Measurements from ENCODE around the gene STXBP3.

The STXBP3 gene

GRCh38 chr1:108815566-108815965 is 69.1 kb downstream of the STXBP3 start:
- no peak overlapping the region for H3K9ac ChIP-seq (ENCODE audit: low read depth, low read length)
- no peaks in the 10 kb centered on the region for H3K9me3 ChIP-seq (ENCODE audit: control insufficient read depth, insufficient read depth, low read length)
- no peaks in the 10 kb centered on the region for H3K36me3 ChIP-seq (ENCODE audit: control insufficient read depth, insufficient read depth, low read length)
- peaks cover 6% of the 10 kb centered on the region for H3K4me1 ChIP-seq (ENCODE audit: control insufficient read depth, insufficient read depth, low read length)
- no peak overlapping the region for H3K4me3 ChIP-seq (ENCODE audit: low read depth, low read length)
- H3K27me3 ChIP-seq (ENCODE audit: control insufficient read depth, insufficient read depth, low read length): no peaks in the 10 kb centered on the region

GRCh38 chr1:108816049-108816893 is 69.8 kb downstream of the STXBP3 start:
- H3K27me3 ChIP-seq (ENCODE audit: control insufficient read depth, insufficient read depth, low read length): no peaks in the 10 kb centered on the region
- H3K36me3 ChIP-seq (ENCODE audit: control insufficient read depth, insufficient read depth, low read length): no peaks in the 10 kb centered on the region
- no peak overlapping the region for H3K4me3 ChIP-seq (ENCODE audit: low read depth, low read length)
- peaks cover 6% of the 10 kb centered on the region for H3K4me1 ChIP-seq (ENCODE audit: control insufficient read depth, insufficient read depth, low read length)
- no peak overlapping the region for H3K9ac ChIP-seq (ENCODE audit: low read depth, low read length)
- no peaks in the 10 kb centered on the region for H3K9me3 ChIP-seq (ENCODE audit: control insufficient read depth, insufficient read depth, low read length)

DNA sequence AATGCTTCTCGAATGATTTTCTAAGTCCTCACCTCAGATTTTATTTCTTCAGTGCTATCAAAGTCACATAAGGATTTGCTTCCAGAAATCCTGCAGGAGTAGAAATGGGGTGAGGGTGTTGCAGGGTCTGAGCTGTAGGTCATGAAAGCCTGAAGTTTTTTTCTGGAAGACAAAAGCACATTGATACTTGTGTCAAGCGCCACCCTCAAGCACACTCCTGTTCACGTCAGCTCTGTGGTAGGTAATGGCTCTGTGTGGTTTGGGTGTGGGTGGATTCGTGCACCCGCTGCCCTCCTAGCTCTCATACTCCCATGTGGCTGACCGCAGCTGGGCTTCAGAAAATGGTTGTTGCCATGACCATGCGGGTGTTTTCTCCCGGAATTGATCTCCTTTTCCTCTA is 70.5 kb downstream of the STXBP3 start:
- Histone ChIP-seq H3K27me3 (ENCODE audit: control insufficient read depth, insufficient read depth, low read length) (no peaks in the 10 kb centered on the region), H3K36me3 (ENCODE audit: control insufficient read depth, insufficient read depth, low read length) (no peaks in the 10 kb centered on the region), H3K9me3 (ENCODE audit: control insufficient read depth, insufficient read depth, low read length) (no peaks in the 10 kb centered on the region), H3K4me1 (ENCODE audit: control insufficient read depth, insufficient read depth, low read length) (peaks cover 6% of the 10 kb centered on the region), H3K4me3 (ENCODE audit: low read depth, low read length) (no peak overlapping the region), H3K9ac (ENCODE audit: low read depth, low read length) (no peak overlapping the region)

- H3K4me3 ChIP-seq (ENCODE audit: low read depth, low read length): no peak overlapping the region
- no peaks in the 10 kb centered on the region for H3K36me3 ChIP-seq (ENCODE audit: control insufficient read depth, insufficient read depth, low read length)
- no peak overlapping the region for H3K9ac ChIP-seq (ENCODE audit: low read depth, low read length)
- no peaks in the 10 kb centered on the region for H3K9me3 ChIP-seq (ENCODE audit: control insufficient read depth, insufficient read depth, low read length)
- no peaks in the 10 kb centered on the region for H3K27me3 ChIP-seq (ENCODE audit: control insufficient read depth, insufficient read depth, low read length)
- peaks cover 6% of the 10 kb centered on the region for H3K4me1 ChIP-seq (ENCODE audit: control insufficient read depth, insufficient read depth, low read length)
These were observed 71.3 kb downstream of the STXBP3 start for GRCh38 chr1:108817811-108818210.

GRCh38 chr1:108819878-108820277 is 73.4 kb downstream of the STXBP3 start:
- H3K9ac ChIP-seq (ENCODE audit: low read depth, low read length): no peak overlapping the region

DNA sequence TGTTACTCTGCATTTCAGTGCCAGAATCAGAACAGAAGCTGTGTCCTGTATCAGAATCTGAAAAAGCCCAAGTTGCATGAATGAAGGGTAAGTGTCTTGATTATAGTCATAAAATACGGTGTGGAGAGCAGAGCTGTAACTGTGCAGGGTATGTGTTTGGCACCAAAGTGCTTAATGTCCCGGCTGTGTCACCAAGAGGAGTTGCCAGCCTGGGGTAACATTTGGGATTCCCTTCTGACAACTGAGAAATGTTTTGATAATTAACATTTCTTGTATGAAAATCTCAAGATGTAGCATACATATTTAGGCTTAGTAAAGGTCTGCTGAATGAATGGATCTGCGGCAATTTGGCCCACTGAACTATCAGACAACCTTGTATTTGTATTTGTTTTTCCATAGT is 77.2 kb downstream of the STXBP3 start:
- no peak overlapping the region for H3K4me3 ChIP-seq (ENCODE audit: low read depth, low read length)
- no peaks in the 10 kb centered on the region for H3K9me3 ChIP-seq (ENCODE audit: control insufficient read depth, insufficient read depth, low read length)
- H3K9ac ChIP-seq (ENCODE audit: low read depth, low read length): no peak overlapping the region
- H3K27me3 ChIP-seq (ENCODE audit: control insufficient read depth, insufficient read depth, low read length): no peaks in the 10 kb centered on the region
- no peaks in the 10 kb centered on the region for H3K4me1 ChIP-seq (ENCODE audit: control insufficient read depth, insufficient read depth, low read length)
- no peaks in the 10 kb centered on the region for H3K36me3 ChIP-seq (ENCODE audit: control insufficient read depth, insufficient read depth, low read length)

More at GRCh38 chr1:108819878-108820277, 73.4 kb downstream of the STXBP3 start:
- peaks cover 6% of the 10 kb centered on the region for H3K4me1 ChIP-seq (ENCODE audit: control insufficient read depth, insufficient read depth, low read length)
- no peaks in the 10 kb centered on the region for H3K36me3 ChIP-seq (ENCODE audit: control insufficient read depth, insufficient read depth, low read length)
- no peak overlapping the region for H3K4me3 ChIP-seq (ENCODE audit: low read depth, low read length)
- no peaks in the 10 kb centered on the region for H3K9me3 ChIP-seq (ENCODE audit: control insufficient read depth, insufficient read depth, low read length)
- H3K27me3 ChIP-seq (ENCODE audit: control insufficient read depth, insufficient read depth, low read length): no peaks in the 10 kb centered on the region

DNA sequence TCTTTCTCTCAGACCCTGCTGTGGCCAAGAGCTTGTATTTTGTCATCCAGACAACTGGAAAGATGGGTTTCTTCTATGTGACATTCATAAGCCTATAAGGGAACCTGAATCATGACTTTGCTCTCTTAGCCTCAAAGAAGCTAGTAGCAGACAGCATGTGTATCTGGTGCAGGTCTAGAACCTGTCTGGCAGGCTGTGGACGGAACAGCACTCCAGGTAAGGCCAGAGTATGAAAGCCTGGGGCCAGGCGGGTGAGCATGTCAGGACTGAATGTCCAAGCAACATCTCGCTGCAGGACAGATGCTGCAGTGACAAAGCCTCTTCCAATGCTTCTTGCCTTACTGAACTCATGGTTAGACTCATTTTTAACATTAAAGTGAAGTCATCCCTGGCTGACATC is 77.6 kb downstream of the STXBP3 start:
- no peaks in the 10 kb centered on the region for H3K9me3 ChIP-seq (ENCODE audit: control insufficient read depth, insufficient read depth, low read length)
- no peaks in the 10 kb centered on the region for H3K36me3 ChIP-seq (ENCODE audit: control insufficient read depth, insufficient read depth, low read length)
- H3K27me3 ChIP-seq (ENCODE audit: control insufficient read depth, insufficient read depth, low read length): no peaks in the 10 kb centered on the region
- H3K4me3 ChIP-seq (ENCODE audit: low read depth, low read length): no peak overlapping the region
- no peak overlapping the region for H3K9ac ChIP-seq (ENCODE audit: low read depth, low read length)
- H3K4me1 ChIP-seq (ENCODE audit: control insufficient read depth, insufficient read depth, low read length): no peaks in the 10 kb centered on the region

- Histone ChIP-seq H3K27me3 (ENCODE audit: control insufficient read depth, insufficient read depth, low read length) (no peaks in the 10 kb centered on the region), H3K36me3 (ENCODE audit: control insufficient read depth, insufficient read depth, low read length) (no peaks in the 10 kb centered on the region), H3K9me3 (ENCODE audit: control insufficient read depth, insufficient read depth, low read length) (no peaks in the 10 kb centered on the region), H3K4me1 (ENCODE audit: control insufficient read depth, insufficient read depth, low read length) (peaks cover 2% of the 10 kb centered on the region), H3K9ac (ENCODE audit: low read depth, low read length) (no peak overlapping the region), H3K4me3 (ENCODE audit: low read depth, low read length) (no peak overlapping the region)
These were observed 79.7 kb downstream of the STXBP3 start for GRCh38 chr1:108826081-108826635.

DNA sequence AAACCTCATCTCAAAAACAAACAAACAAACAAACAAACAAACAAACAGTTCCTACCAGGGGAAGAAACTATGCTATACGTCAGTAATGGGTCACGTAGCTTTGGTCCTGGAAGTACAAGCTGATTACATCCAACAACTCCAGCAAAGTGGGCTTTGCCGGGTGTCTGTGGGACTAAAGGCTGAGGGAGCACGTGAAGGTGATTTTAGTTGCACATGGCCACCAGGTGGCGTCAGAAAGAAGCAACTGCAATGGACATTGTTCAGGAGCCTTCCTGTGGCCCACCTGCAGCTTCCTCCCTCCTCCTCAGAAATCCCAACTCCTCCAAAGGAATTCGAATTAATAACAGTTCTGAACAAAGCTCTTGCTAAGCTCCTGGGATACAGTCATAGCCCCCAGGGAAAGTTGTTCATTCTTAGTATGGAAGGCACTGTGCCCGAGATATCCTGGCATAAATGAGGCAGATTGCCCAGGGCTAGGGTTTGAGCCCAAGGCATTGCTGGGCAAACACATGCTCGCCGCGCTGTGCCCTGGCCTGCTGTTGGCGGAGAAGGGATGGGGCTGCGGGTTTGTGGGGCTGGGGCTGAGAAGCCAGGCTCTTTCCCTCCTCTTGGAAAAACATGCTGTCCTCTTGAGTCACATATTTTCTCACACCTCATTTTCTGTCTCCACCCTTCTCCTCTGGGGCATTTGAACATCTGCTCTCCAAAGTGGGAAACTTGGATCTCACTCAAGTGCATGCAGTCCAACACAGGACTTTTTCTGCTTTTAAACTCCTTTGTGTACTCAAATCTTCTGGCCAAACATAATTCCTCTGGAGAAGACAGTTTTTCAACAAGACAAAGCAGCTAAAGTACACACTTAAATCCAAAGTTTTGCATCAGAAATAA is 81.8 kb downstream of the STXBP3 start:
- Histone ChIP-seq H3K36me3 (ENCODE audit: control insufficient read depth, insufficient read depth, low read length) (no peaks in the 10 kb centered on the region), H3K9me3 (ENCODE audit: control insufficient read depth, insufficient read depth, low read length) (no peaks in the 10 kb centered on the region), H3K4me3 (ENCODE audit: low read depth, low read length) (no peak overlapping the region), H3K9ac (ENCODE audit: low read depth, low read length) (no peak overlapping the region), H3K27me3 (ENCODE audit: control insufficient read depth, insufficient read depth, low read length) (no peaks in the 10 kb centered on the region), H3K4me1 (ENCODE audit: control insufficient read depth, insufficient read depth, low read length) (peaks cover 2% of the 10 kb centered on the region)

DNA sequence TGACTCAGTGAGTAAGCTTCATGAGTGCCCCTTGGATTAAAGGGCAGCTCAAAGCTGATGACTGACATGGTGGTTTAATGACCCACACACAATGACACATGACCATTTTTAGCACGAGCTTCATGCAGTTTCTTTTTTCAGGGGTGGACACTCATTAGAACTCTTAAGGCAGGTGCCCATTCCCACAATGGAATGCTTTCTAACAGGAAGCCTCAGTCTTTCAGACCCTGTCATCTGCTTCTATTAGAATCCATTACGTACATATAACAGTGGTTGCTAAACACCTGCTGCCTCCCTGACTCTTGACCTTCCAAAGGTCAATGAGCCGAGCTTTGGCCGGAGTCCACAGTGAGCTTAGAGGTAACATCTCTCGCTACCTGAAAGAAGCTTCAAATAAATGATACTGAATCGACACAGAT is 83.0 kb downstream of the STXBP3 start:
- Histone ChIP-seq H3K36me3 (ENCODE audit: control insufficient read depth, insufficient read depth, low read length) (no peaks in the 10 kb centered on the region), H3K27me3 (ENCODE audit: control insufficient read depth, insufficient read depth, low read length) (no peaks in the 10 kb centered on the region), H3K9me3 (ENCODE audit: control insufficient read depth, insufficient read depth, low read length) (no peaks in the 10 kb centered on the region), H3K9ac (ENCODE audit: low read depth, low read length) (no peak overlapping the region), H3K4me3 (ENCODE audit: low read depth, low read length) (no peak overlapping the region), H3K4me1 (ENCODE audit: control insufficient read depth, insufficient read depth, low read length) (peaks cover 2% of the 10 kb centered on the region)

GRCh38 chr1:108830119-108831008 is 83.9 kb downstream of the STXBP3 start:
- no peak overlapping the region for H3K9ac ChIP-seq (ENCODE audit: low read depth, low read length)
- H3K4me3 ChIP-seq (ENCODE audit: low read depth, low read length): no peak overlapping the region

More at GRCh38 chr1:108830119-108831008, 83.9 kb downstream of the STXBP3 start:
- H3K4me1 ChIP-seq (ENCODE audit: control insufficient read depth, insufficient read depth, low read length): peaks cover 2% of the 10 kb centered on the region
- no peaks in the 10 kb centered on the region for H3K27me3 ChIP-seq (ENCODE audit: control insufficient read depth, insufficient read depth, low read length)
- no peaks in the 10 kb centered on the region for H3K36me3 ChIP-seq (ENCODE audit: control insufficient read depth, insufficient read depth, low read length)
- no peaks in the 10 kb centered on the region for H3K9me3 ChIP-seq (ENCODE audit: control insufficient read depth, insufficient read depth, low read length)
